Natural killer cell (primary cell): ENCODE measurements around the gene PGS1. TPM values are rescaled to one million over a fixed set of nuclear protein-coding genes. Genes with fewer than 3 reads are reported as not detected.

Experiments
- ATAC-seq, 3 donors: fragments of 150-1000 bp in 2 of 3; fragments of 200-7000 bp in 1 of 3; cut with Tn5 transposase; 1 replicate in 1 of 3; 2 replicates in 2 of 3; pipeline ENCODE4 v1.10.0; 2021; ENCODE audit warnings: mild to moderate bottlenecking in 2 of 3, moderate library complexity in 2 of 3
- DNase-seq, 2 donors: peaks; one replicate each; pipeline versions ENCODE4 v3.0.0 to v3.0.0-alpha.2; 2013 to 2021; ENCODE audit warnings: mixed read lengths in 1 of 2
- H3K27ac ChIP-seq: one replicate; pipeline ENCODE4 v1.5.1; 2013; ENCODE audit warnings: mild to moderate bottlenecking, low read length
- H3K27me3 ChIP-seq: one replicate; pipeline ENCODE4 v1.6.1; 2013; ENCODE audit warnings: low read length; ENCODE audit not compliant: control insufficient read depth, insufficient read depth
- H3K36me3 ChIP-seq: one replicate; pipeline ENCODE4 v1.6.1; 2013; ENCODE audit warnings: low read length; ENCODE audit not compliant: control insufficient read depth, insufficient read depth
- H3K4me1 ChIP-seq: one replicate; pipeline ENCODE4 v1.6.1; 2013; ENCODE audit warnings: low read length; ENCODE audit not compliant: control insufficient read depth, insufficient read depth
- H3K4me3 ChIP-seq: one replicate; pipeline ENCODE4 v1.5.1; 2013; ENCODE audit warnings: low read length
- H3K9me3 ChIP-seq: one replicate; pipeline ENCODE4 v1.6.1; 2013; ENCODE audit warnings: low read length; ENCODE audit not compliant: control insufficient read depth, insufficient read depth
- H3K27ac Mint-ChIP-seq, 2 donors: one replicate each; pipeline ENCODE4 v1.8.0; 2022; ENCODE audit warnings: mild to moderate bottlenecking in 2 of 2, mixed read lengths in 2 of 2, moderate library complexity in 1 of 2
- H3K27me3 Mint-ChIP-seq, 2 donors: one replicate each; pipeline ENCODE4 v1.8.0; 2022; ENCODE audit warnings: low read depth in 2 of 2, mixed read lengths in 2 of 2
- H3K36me3 Mint-ChIP-seq: one replicate; pipeline ENCODE4 v1.8.0; 2022; ENCODE audit warnings: mixed read lengths
- H3K4me1 Mint-ChIP-seq, 2 donors: one replicate each; pipeline ENCODE4 v1.8.0; 2022; ENCODE audit warnings: mixed read lengths in 2 of 2
- H3K4me3 Mint-ChIP-seq: one replicate; pipeline ENCODE4 v1.8.0; 2022; ENCODE audit warnings: mild to moderate bottlenecking, moderate library complexity, mixed read lengths
- H3K9me3 Mint-ChIP-seq, 2 donors: one replicate each; pipeline ENCODE4 v1.8.0; 2022; ENCODE audit warnings: mixed read lengths in 2 of 2
- WGBS: methylation state at CpG from one replicate; pipeline ENCODE4 v1.1.7; 2013; ENCODE audit warnings: missing lambda C conversion rate; ENCODE audit not compliant: insufficient coverage; 5-methylcytosine and 5-hydroxymethylcytosine counted together
- intact Hi-C: fragments of 100-400 bp; cut with micrococcal nuclease; formaldehyde crosslinking; loops from one replicate; pipeline ENCODE4 v1.14.2; 2022
- total RNA-seq, 4 donors: library from RNA; stranded (reverse); fragments of 120-200 nt in 1 of 4; gene quantifications; one replicate each; pipeline versions ENCODE4 v1.2.3 to v1.2.4, GENCODE V29; 2013 to 2022
- TF ChIP-seq, protein P1 (sequence below): fragments of 200-600 bp; IDR thresholded peaks from one replicate; pipeline ENCODE4 v1.8.0; 2022; ENCODE audit warnings: antibody characterized with exemption

Gene PGS1
- total RNA-seq, 3 donors from 2014 or later (not counting 1 experiment from before 2014, with no cell fraction given): 47.9 to 53.6 (median 48.3) TPM

DNA sequence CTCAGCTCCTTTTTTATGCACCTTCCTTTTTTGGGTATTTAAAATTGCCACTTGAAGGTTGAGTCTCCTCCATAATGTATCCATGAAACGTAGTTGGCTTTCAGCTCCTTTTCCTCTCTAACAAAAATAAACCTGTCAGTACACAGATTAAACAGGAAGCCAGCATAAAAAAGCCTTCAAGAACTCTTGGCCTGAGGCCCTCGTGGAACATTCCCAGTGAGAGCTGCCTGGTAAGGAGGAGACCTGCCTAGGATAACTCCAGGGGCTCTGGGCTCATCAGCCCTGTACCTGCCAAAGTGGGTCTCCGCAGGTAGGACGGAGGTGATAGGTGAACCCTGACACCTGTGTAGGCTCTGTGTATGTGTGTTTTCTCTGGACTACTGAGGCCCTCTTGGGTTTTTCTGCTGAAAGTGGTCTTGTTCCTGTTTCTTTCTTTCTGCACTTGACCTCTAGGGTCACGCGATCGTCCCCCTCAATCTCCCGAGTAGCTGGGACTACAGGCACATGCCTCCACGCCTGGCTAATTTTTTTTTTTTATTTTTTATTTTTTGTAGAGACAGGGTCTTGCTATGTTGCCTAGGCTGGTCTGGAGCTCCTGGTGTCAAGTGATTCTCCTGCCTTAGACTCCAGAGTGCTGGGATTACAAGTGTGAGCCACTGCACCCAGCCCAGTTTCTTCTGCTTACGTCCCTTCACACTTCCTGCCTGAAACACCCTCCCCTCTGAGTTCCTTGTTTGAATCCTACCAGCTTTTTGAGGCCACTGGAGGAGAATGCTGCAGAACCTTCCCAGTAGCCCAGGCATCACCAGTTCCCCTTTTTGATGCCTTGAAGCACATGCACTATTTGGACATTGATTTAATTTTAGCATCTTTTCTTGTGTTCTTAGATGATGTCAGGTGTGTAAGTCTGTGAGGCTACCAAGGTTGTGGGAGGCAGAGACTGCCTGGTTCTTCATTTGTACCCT, 9.8 kb downstream of the PGS1 start:
- H3K27me3 ChIP-seq: no peaks in the 10 kb centered on the region
- peak overlapping the region; percentile 27 to 74 for H3K27ac Mint-ChIP-seq
- peaks cover 74% of the 10 kb centered on the region for H3K4me1 ChIP-seq
- H3K9me3 Mint-ChIP-seq: peaks cover 0 to 3% of the 10 kb centered on the region in 2 donors
- intact Hi-C loops: no loop called here
- peak overlapping the region; percentile 51 for H3K27ac ChIP-seq
- no peaks in the 10 kb centered on the region for H3K36me3 Mint-ChIP-seq
- H3K9me3 ChIP-seq: no peaks in the 10 kb centered on the region
- H3K4me1 Mint-ChIP-seq: peaks cover 48 to 64% of the 10 kb centered on the region in 2 donors
- TF ChIP-seq, protein P1, sequence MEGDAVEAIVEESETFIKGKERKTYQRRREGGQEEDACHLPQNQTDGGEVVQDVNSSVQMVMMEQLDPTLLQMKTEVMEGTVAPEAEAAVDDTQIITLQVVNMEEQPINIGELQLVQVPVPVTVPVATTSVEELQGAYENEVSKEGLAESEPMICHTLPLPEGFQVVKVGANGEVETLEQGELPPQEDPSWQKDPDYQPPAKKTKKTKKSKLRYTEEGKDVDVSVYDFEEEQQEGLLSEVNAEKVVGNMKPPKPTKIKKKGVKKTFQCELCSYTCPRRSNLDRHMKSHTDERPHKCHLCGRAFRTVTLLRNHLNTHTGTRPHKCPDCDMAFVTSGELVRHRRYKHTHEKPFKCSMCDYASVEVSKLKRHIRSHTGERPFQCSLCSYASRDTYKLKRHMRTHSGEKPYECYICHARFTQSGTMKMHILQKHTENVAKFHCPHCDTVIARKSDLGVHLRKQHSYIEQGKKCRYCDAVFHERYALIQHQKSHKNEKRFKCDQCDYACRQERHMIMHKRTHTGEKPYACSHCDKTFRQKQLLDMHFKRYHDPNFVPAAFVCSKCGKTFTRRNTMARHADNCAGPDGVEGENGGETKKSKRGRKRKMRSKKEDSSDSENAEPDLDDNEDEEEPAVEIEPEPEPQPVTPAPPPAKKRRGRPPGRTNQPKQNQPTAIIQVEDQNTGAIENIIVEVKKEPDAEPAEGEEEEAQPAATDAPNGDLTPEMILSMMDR: no peak
- no peaks in the 10 kb centered on the region for H3K27me3 Mint-ChIP-seq
- 60% methylated on average over 9 of the region's 10 CpGs for WGBS
- DNase-seq (peak in 1 of 2 donors; percentile 33), ATAC-seq (peak; percentile 38 to 49 (median 47))
- H3K36me3 ChIP-seq: peaks cover under 1% of the 10 kb centered on the region
- H3K4me3 Mint-ChIP-seq: no peak overlapping the region
- no peak overlapping the region for H3K4me3 ChIP-seq

DNA sequence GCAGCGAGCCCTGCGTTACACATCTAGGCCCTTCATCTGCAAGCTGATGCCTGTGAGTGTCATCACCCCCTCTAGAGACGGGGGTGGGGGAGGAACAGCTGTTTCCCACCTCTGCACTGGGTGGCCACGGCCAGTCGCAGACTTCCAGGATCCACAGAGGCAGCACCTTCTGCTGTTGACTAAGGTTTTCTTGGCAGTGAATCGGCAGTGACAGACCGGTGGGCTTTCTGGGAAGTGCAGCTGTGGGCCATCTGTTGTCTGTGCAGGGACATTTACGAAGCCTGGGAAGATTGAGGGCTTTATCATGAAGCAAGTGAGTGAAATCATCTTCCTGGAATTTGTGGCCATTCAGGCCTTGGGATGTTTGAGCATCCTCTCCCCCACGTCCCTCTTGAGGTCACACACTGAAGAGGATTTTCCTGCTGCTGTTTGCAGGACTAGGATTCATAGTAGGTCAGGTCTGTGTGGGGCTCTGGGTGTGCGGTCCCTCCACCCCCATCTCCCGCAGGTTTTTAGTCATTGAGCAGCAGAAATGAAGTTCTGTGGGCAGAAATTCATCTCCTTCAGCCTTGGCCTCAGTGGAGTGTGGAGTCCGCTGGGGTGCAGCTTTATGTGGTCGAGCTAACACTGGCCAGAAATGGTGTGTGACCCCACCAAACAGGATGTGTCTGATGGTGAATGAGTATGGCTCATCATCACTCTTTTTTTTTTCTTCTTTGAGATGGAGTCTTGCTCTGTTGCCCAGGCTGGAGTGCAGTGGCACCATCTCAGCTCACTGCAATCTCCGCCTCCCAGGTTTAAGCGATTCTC, 12.0 kb downstream of the PGS1 start:
- Histone ChIP-seq H3K27me3 (no peaks in the 10 kb centered on the region), H3K9me3 (no peaks in the 10 kb centered on the region), H3K4me1 (peaks cover 56% of the 10 kb centered on the region), H3K27ac (no peak overlapping the region), H3K36me3 (peaks cover 9% of the 10 kb centered on the region), H3K4me3 (no peak overlapping the region)
- TF ChIP-seq, protein P1: no peak
- peak in 2 of 3 donors; percentile 44 to 53 for ATAC-seq
- 66% methylated on average over 15 of the region's 15 CpGs for WGBS
- no peak for DNase-seq
- Mint-ChIP-seq H3K36me3 (no peaks in the 10 kb centered on the region), H3K4me3 (no peak overlapping the region), H3K4me1 (peaks cover 30 to 53% of the 10 kb centered on the region in 2 donors), H3K9me3 (peaks cover 0 to 3% of the 10 kb centered on the region in 2 donors), H3K27ac (peak overlapping the region in 1 of 2 donors; percentile 65), H3K27me3 (no peaks in the 10 kb centered on the region)
- intact Hi-C loops: no loop called here

DNA sequence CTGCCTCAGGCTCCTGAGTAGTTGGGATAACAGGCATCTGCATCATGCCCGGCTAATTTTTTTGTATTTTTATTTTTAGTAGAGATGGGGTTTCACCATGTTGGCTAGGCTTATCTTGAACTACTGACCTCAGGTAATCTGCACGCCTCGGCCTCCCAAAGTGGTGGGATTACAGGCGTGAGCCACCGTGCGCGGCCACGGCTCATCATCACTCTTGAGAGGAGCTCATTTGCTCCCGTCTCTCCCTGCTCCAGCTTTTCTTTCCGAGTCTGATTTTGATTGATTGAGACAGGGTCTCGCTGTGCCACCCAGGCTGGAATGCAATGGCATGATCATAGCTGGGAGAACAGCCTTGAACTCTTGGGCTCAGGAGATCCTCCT, 12.6 kb downstream of the PGS1 start:
- H3K36me3 ChIP-seq: peaks cover 9% of the 10 kb centered on the region
- H3K9me3 Mint-ChIP-seq: peaks cover 0 to 3% of the 10 kb centered on the region in 2 donors
- H3K4me1 Mint-ChIP-seq: peaks cover 24 to 50% of the 10 kb centered on the region in 2 donors
- TF ChIP-seq, protein P1: no peak
- WGBS: 97% methylated on average over 11 of the region's 11 CpGs
- no peaks in the 10 kb centered on the region for H3K27me3 Mint-ChIP-seq
- peaks cover 50% of the 10 kb centered on the region for H3K4me1 ChIP-seq
- ATAC-seq (no peak), DNase-seq (no peak)
- H3K27ac ChIP-seq: no peak overlapping the region
- peak overlapping the region in 1 of 2 donors; percentile 65 for H3K27ac Mint-ChIP-seq
- H3K9me3 ChIP-seq: no peaks in the 10 kb centered on the region
- H3K4me3 Mint-ChIP-seq: no peak overlapping the region
- H3K27me3 ChIP-seq: no peaks in the 10 kb centered on the region
- no peak overlapping the region for H3K4me3 ChIP-seq
- intact Hi-C loops: no loop called here
- no peaks in the 10 kb centered on the region for H3K36me3 Mint-ChIP-seq
